ENCODE data around the gene AFAP1L2. TPM values are rescaled to one million over a fixed set of nuclear protein-coding genes. Genes with fewer than 3 reads are reported as not detected.

The AFAP1L2 gene
- total and polyA plus RNA-seq, 9 of the 15 experiments (the other 6 are each of a cell fraction or from before 2014, with no cell fraction given): 0.07 TPM; not detected in 8

DNA sequence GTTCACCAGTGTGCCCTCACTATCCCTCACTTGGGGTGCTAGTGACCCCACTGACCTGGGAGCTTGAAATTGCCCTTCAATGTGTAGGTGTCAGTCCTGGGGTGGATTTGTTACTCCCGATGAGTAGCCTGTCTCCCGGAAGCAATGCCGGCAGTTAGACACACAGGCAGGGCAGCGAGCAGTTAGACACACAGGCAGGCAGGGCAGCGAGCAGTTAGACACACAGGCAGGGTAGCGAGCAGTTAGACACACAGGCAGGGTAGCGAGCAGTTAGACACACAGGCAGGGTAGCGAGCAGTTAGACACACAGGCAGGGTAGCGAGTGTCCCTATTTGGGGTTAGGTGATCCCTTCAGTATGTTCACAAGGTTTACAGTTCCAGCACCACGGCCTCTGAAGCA lies 121.2 kb downstream of the AFAP1L2 start:
- Histone ChIP-seq H3K27ac (ENCODE audit: extremely low read depth, low read depth, low read length) (no peak overlapping the region), H3K9me1 (ENCODE audit: control insufficient read depth, insufficient read depth, low read length) (no peaks in the 10 kb centered on the region), H4K20me1 (replicated peaks; ENCODE audit: control insufficient read depth, insufficient read depth, low read length) (no peaks in the 10 kb centered on the region), H3K9me3 (replicated peaks; ENCODE audit: control insufficient read depth, insufficient read depth, low read depth, low read length) (no peaks in the 10 kb centered on the region), H3K79me2 (ENCODE audit: control insufficient read depth, insufficient read depth, low read length) (no peaks in the 10 kb centered on the region), H2AFZ (ENCODE audit: low read depth, low read length) (no peak overlapping the region), H3K4me1 (replicated peaks in 1 of 2; ENCODE audit: control insufficient read depth in 2 of 2, insufficient read depth in 2 of 2, low read length in 2 of 2) (peaks cover 0 to 6% of the 10 kb centered on the region in 2 experiments; a peak in 2 of 5 replicates), H3K9ac (ENCODE audit: insufficient read depth in 1 of 2, low read depth in 2 of 2, low read length in 2 of 2) (no peak overlapping the region), H3K4me2 (ENCODE audit: insufficient read depth, low read length) (no peak overlapping the region), H3K4me3 (no peak overlapping the region), H3K27me3 (ENCODE audit: control insufficient read depth in 2 of 2, insufficient read depth in 2 of 2, low read length in 2 of 2) (peaks cover 0 to 31% of the 10 kb centered on the region in 2 experiments; a peak in 3 of 5 replicates), H3K36me3 (ENCODE audit: control insufficient read depth, insufficient read depth, low read length) (no peaks in the 10 kb centered on the region)
- BruUV-seq (replicated peaks): no TSS peak
- FAIRE-seq: no peak
- in situ Hi-C loops (cut with MboI) (no loop called here), intact Hi-C loops (cut with micrococcal nuclease) (no loop called here)
- no peak for DNase-seq (ENCODE audit: extremely low read depth in 1 of 4, low spot score in 3 of 4)
- TF ChIP-seq HNRNPL (IDR thresholded peaks at IDR 0.05; ENCODE audit: low read depth, low read length) (no peak), ZNF239 (CRISPR knock-in tag; IDR thresholded peaks at IDR 0.05) (no peak), POLR2AphosphoS2 (IDR thresholded peaks at IDR 0.05; ENCODE audit: low read length) (no peak), HCFC1 (IDR thresholded peaks at IDR 0.05; ENCODE audit: low read depth, low read length) (no peak), SMAD4 (CRISPR knock-in tag; conservative IDR thresholded peaks at IDR 0.05) (no peak), ZBTB34 (CRISPR knock-in tag; IDR thresholded peaks at IDR 0.05) (no peak), KDM2B (CRISPR knock-in tag; IDR thresholded peaks at IDR 0.05) (no peak), HINFP (tag; conservative IDR thresholded peaks at IDR 0.05; ENCODE audit: low read depth) (no peak), JUNB (CRISPR knock-in tag; conservative IDR thresholded peaks at IDR 0.05) (no peak), ZBTB7A (IDR thresholded peaks at IDR 0.05; ENCODE audit: borderline replicate concordance, control insufficient read depth, low read depth, low read length) (no peak), RFX7 (CRISPR knock-in tag; IDR thresholded peaks at IDR 0.05) (no peak), GTF2E2 (tag; IDR thresholded peaks at IDR 0.05) (no peak), PCBP2 (IDR thresholded peaks at IDR 0.05; ENCODE audit: low read depth, low read length, poor library complexity, severe bottlenecking) (no peak), ZBED1 (IDR thresholded peaks at IDR 0.05) (no peak), FOXK1 (CRISPR knock-in tag; IDR thresholded peaks at IDR 0.05; ENCODE audit: borderline replicate concordance) (no peak), E2F1 (CRISPR knock-in tag; IDR thresholded peaks at IDR 0.05) (no peak)
- TF ChIP-seq, protein P1, sequence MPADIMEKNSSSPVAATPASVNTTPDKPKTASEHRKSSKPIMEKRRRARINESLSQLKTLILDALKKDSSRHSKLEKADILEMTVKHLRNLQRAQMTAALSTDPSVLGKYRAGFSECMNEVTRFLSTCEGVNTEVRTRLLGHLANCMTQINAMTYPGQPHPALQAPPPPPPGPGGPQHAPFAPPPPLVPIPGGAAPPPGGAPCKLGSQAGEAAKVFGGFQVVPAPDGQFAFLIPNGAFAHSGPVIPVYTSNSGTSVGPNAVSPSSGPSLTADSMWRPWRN (IDR thresholded peaks at IDR 0.05; ENCODE audit: low read depth): no peak
- CTCF ChIA-PET (ENCODE audit: low intra/inter-chr PET ratio): no interaction called here
- POLR2A ChIA-PET: no interaction called here
- ATAC-seq: no peak
- 2% methylated on average over 10 of the region's 10 CpGs for WGBS (ENCODE audit: insufficient coverage, low coverage, missing lambda C conversion rate)

Data from K562 (cell line).